Spleen (tissue), 7 donors: ENCODE measurements around the gene KIAA0586.

Experiments used
- CTCF ChIP-seq, 11 experiments: fragments of 200-600 bp in 7 of 11; fragments of 450-650 bp in 4 of 11; sonication (generic) in 4 of 11; IDR thresholded peaks in 8 of 11; conservative IDR thresholded peaks in 3 of 11; 1 replicate in 7 of 11; 2 replicates in 4 of 11; pipeline versions ENCODE4 v1.4.0 to v1.8.0; 2016 to 2021; ENCODE audit warnings: antibody characterized with exemption in 11 of 11, inconsistent platforms in 4 of 11, mild to moderate bottlenecking in 1 of 11
- POLR2A ChIP-seq, 3 donors: fragments of 450-650 bp; IDR thresholded peaks; one replicate each; pipeline ENCODE4 v1.5.1; 2017; ENCODE audit warnings: antibody characterized with exemption in 3 of 3, mild to moderate bottlenecking in 1 of 3
- donor health status: DM: no; HTN: no; CAD: no; lungs with moderate emphysema.
- donor health status: DM: no; HTN: no; CAD: no.
- donor health status: DM: no; HTN: no; CAD: no.

GRCh38 chr14:58517592-58517991 is 90.1 kb downstream of the KIAA0586 start:
- TF ChIP-seq CTCF (IDR thresholded peaks at IDR 0.05 in 8 of 11, conservative IDR thresholded peaks at IDR 0.05 in 3 of 11) (no peak), POLR2A (IDR thresholded peaks at IDR 0.05) (no peak)
